ENCODE data around the gene NPAS3. TPM values are rescaled to one million over a fixed set of nuclear protein-coding genes. Genes with fewer than 3 reads are reported as not detected.

Gene NPAS3
- total RNA-seq, 1 donor from 2014 or later: not detected

GRCh38 chr14:33103489-33103888, 164.8 kb downstream of the NPAS3 start:
- Histone ChIP-seq H3K36me3 (no peaks in the 10 kb centered on the region), H3K79me2 (ENCODE audit: low read depth) (no peaks in the 10 kb centered on the region), H4K20me1 (ENCODE audit: low read depth) (no peaks in the 10 kb centered on the region), H3F3A (ENCODE audit: low read depth) (no peaks in the 10 kb centered on the region), H2AFZ (replicated peaks) (no peak overlapping the region), H3K4me1 (no peaks in the 10 kb centered on the region), H3K27ac (no peak overlapping the region), H3K4me3 (no peak overlapping the region), H3K9ac (no peak overlapping the region), H3K27me3 (no peaks in the 10 kb centered on the region), H3K4me2 (no peak overlapping the region), H3K9me3 (ENCODE audit: low read depth) (no peaks in the 10 kb centered on the region)
- no peaks in the 10 kb centered on the region for H3K4me1 Mint-ChIP-seq
- TF ChIP-seq EZH2 (IDR thresholded peaks at IDR 0.05) (no peak), CTCF (IDR thresholded peaks at IDR 0.05) (no peak), EZH2phosphoT487 (IDR thresholded peaks at IDR 0.05) (no peak)
- no peaks in the 10 kb centered on the region for H3K27me3 Mint-ChIP-seq (ENCODE audit: insufficient read depth, low read depth)
- no peak overlapping the region for H3K27ac Mint-ChIP-seq
- no peaks in the 10 kb centered on the region for H3K9me3 Mint-ChIP-seq
- no peak overlapping the region for H3K4me3 Mint-ChIP-seq
- H3K36me3 Mint-ChIP-seq: no peaks in the 10 kb centered on the region
- DNase-seq (ENCODE audit: low spot score): no peak

GRCh38 chr14:33103966-33104365, 165.3 kb downstream of the NPAS3 start:
- no peak overlapping the region for H3K4me3 Mint-ChIP-seq
- DNase-seq (ENCODE audit: low spot score): no peak
- no peak for TF ChIP-seq EZH2phosphoT487 (IDR thresholded peaks at IDR 0.05)
- no peak for TF ChIP-seq CTCF (IDR thresholded peaks at IDR 0.05)
- TF ChIP-seq EZH2 (IDR thresholded peaks at IDR 0.05): no peak

DNA sequence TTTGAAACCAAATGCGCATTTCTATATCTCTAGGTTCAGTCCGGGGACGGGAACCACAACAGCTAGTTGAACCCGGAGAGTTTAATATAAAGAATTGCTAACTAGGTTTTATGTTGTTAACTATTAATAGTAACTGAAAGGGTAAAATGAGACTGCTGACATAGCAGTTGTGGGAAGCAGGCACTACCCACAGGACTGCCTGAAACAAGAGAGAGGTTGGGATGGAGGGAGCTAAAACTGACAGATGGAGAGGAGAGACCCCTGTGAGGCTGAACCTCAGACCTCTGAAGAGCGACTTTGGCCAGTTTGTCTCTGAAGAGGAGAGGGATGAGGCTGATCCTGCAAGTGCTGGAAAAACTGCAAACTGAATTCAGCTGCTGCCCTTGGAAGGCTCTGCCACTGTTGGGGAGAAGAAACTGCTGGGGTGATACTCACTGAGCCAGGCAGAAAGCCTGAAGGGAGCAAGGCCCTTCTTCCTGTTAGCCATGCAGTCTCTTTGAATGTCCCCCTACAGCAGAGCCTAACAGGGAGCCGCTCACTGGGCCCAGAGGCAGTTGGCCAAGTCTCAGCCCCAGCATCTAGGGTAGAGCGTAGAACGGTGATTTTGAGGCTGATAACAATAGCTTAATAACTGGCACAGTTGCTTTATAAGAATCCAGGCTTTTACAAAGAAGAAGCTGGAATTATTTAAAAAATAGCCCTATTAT, 172.2 kb downstream of the NPAS3 start:
- Mint-ChIP-seq H3K36me3 (no peaks in the 10 kb centered on the region), H3K27ac (peak overlapping the region; percentile 31), H3K27me3 (ENCODE audit: insufficient read depth, low read depth) (no peaks in the 10 kb centered on the region), H3K9me3 (no peaks in the 10 kb centered on the region), H3K4me3 (no peak overlapping the region), H3K4me1 (peaks cover 7% of the 10 kb centered on the region)
- no peaks in the 10 kb centered on the region for H4K20me1 ChIP-seq (ENCODE audit: low read depth)
- no peaks in the 10 kb centered on the region for H3K79me2 ChIP-seq (ENCODE audit: low read depth)
- peak overlapping the region; percentile 64 for H2AFZ ChIP-seq (replicated peaks)
- no peak overlapping the region for H3K4me3 ChIP-seq
- no peak overlapping the region for H3K27ac ChIP-seq
- H3F3A ChIP-seq (ENCODE audit: low read depth): no peaks in the 10 kb centered on the region
- no peak overlapping the region for H3K4me2 ChIP-seq
- no peaks in the 10 kb centered on the region for H3K9me3 ChIP-seq (ENCODE audit: low read depth)
- no peaks in the 10 kb centered on the region for H3K4me1 ChIP-seq
- H3K9ac ChIP-seq: no peak overlapping the region
- DNase-seq (ENCODE audit: low spot score): no peak
- no peaks in the 10 kb centered on the region for H3K36me3 ChIP-seq
- H3K27me3 ChIP-seq: no peaks in the 10 kb centered on the region
- TF ChIP-seq EZH2 (IDR thresholded peaks at IDR 0.05): no peak
- TF ChIP-seq EZH2phosphoT487 (IDR thresholded peaks at IDR 0.05): no peak
- TF ChIP-seq CTCF (IDR thresholded peaks at IDR 0.05): no peak

More at GRCh38 chr14:33103966-33104365, 165.3 kb downstream of the NPAS3 start:
- Histone ChIP-seq H3K27ac (no peak overlapping the region), H4K20me1 (ENCODE audit: low read depth) (no peaks in the 10 kb centered on the region), H2AFZ (replicated peaks) (no peak overlapping the region), H3K9me3 (ENCODE audit: low read depth) (no peaks in the 10 kb centered on the region), H3K79me2 (ENCODE audit: low read depth) (no peaks in the 10 kb centered on the region), H3K9ac (no peak overlapping the region), H3K4me3 (no peak overlapping the region), H3K4me2 (no peak overlapping the region), H3K4me1 (no peaks in the 10 kb centered on the region), H3K27me3 (no peaks in the 10 kb centered on the region), H3F3A (ENCODE audit: low read depth) (no peaks in the 10 kb centered on the region), H3K36me3 (no peaks in the 10 kb centered on the region)
- Mint-ChIP-seq H3K9me3 (no peaks in the 10 kb centered on the region), H3K36me3 (no peaks in the 10 kb centered on the region), H3K27me3 (ENCODE audit: insufficient read depth, low read depth) (no peaks in the 10 kb centered on the region), H3K4me1 (no peaks in the 10 kb centered on the region), H3K27ac (no peak overlapping the region)
